ENCODE data around the gene CACNG5.

DNA sequence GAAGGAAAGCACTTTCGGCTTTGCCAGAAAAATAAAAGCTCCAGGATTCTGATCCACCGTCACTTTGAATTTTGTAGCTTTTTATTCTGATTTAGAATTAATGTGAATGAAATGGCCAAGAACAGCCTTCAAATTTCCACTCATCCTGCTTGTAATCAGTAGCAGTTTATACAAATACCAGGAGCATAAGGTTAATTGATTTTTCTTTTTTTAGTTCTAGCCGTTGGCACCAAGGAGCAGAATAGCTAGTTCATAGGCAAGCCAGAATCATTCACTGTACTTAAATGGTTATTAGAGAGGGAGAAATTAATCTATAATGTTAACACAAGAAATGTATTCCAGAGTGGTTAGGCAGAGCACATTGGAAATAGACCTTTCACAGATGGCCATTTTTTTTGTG lies 41.1 kb upstream of the CACNG5 start:
- TF ChIP-seq EZH2 (IDR thresholded peaks at IDR 0.05) (no peak), POLR2AphosphoS5 (IDR thresholded peaks at IDR 0.05; ENCODE audit: borderline replicate concordance, low read depth, low read length) (no peak), FOXP2 (optimal IDR thresholded peaks at IDR 0.05; ENCODE audit: control extremely low read depth, extremely low read length, insufficient read depth) (no peak)
